Left ventricle myocardium inferior (tissue), 1 donor: ENCODE data around the gene PIGR. TPM values are rescaled to one million over a fixed set of nuclear protein-coding genes. Genes with fewer than 3 reads are reported as not detected.

Experiments used
- DNase-seq: peaks from one replicate; pipeline ENCODE4 v3.0.0-alpha.2; 2020
- H3K27ac ChIP-seq: fragments of 200-600 bp; replicated peaks from 2 replicates; pipeline ENCODE4 v1.8.0; 2021
- H3K27me3 ChIP-seq: fragments of 200-600 bp; 2 replicates; pipeline ENCODE4 v1.8.0; 2021; ENCODE audit warnings: low read depth
- H3K36me3 ChIP-seq: fragments of 200-600 bp; 2 replicates; pipeline ENCODE4 v1.8.0; 2021
- H3K4me1 ChIP-seq: fragments of 200-600 bp; 2 replicates; pipeline ENCODE4 v1.8.0; 2021
- H3K4me3 ChIP-seq: fragments of 200-600 bp; 2 replicates; pipeline ENCODE4 v1.8.0; 2021; ENCODE audit warnings: mild to moderate bottlenecking, moderate library complexity
- H3K9me3 ChIP-seq: fragments of 200-600 bp; replicated peaks from 2 replicates; pipeline ENCODE4 v1.8.0; 2021
- CTCF ChIP-seq: fragments of 200-600 bp; IDR thresholded peaks from 2 replicates; pipeline ENCODE4 v1.8.0; 2021; ENCODE audit warnings: antibody characterized with exemption, mild to moderate bottlenecking, borderline replicate concordance
- intact Hi-C: fragments of 100-400 bp; cut with micrococcal nuclease; formaldehyde crosslinking; loops from one replicate; pipeline ENCODE4 v1.11.0; 2022
- total RNA-seq: library from RNA; stranded (reverse); fragmentation: NEBNext Ultra II Directional; extraction: Animal tissue kit (Norgen Biotek cat#: 25700); gene quantifications from one replicate; pipeline ENCODE4 v1.2.1, GENCODE V29; 2021
- donor health status: DM: no; HTN: yes; CAD: no; lungs with severe emphysema.

Gene PIGR
- total RNA-seq, 1 donor from 2014 or later, result 0.91 TPM

DNA sequence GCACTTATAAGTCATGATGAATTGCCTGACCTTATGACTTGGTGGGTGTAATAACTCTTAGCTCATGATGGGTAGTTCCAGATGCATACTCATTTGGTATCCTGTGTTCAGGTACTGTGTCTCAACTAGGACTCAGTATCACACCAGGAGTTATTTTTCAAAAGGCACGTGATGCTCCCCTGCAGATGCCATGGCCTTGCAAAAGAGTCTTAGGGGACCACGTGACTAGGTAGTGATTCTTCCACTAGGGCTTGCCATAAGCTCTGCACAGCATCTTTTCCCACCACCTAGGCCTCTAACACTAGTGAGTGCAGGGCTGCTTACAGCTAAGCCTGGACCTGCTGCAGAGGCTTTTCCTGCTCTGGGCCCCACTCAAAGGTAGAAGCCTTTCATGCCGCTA lies 27.9 kb upstream of the PIGR start:
- Histone ChIP-seq H3K36me3 (no peaks in the 10 kb centered on the region), H3K4me1 (no peaks in the 10 kb centered on the region), H3K9me3 (no peaks in the 10 kb centered on the region), H3K27me3 (peaks cover 26% of the 10 kb centered on the region), H3K27ac (no peak overlapping the region), H3K4me3 (no peak overlapping the region)
- TF ChIP-seq CTCF, result no peak
- intact Hi-C loops, result no loop called here
- DNase-seq, result no peak

- Histone ChIP-seq H3K27me3 (peaks cover 39% of the 10 kb centered on the region), H3K4me1 (no peaks in the 10 kb centered on the region), H3K27ac (no peak overlapping the region), H3K9me3 (no peaks in the 10 kb centered on the region), H3K36me3 (no peaks in the 10 kb centered on the region), H3K4me3 (no peak overlapping the region)
- no peak for TF ChIP-seq CTCF
- DNase-seq, result no peak
- intact Hi-C loops, result no loop called here
Measured at GRCh38 chr1:206972728-206973127, 26.5 kb upstream of the PIGR start.

GRCh38 chr1:206971029-206971655 lies 24.9 kb upstream of the PIGR start:
- Histone ChIP-seq H3K4me1 (no peaks in the 10 kb centered on the region), H3K9me3 (no peaks in the 10 kb centered on the region), H3K4me3 (no peak overlapping the region), H3K27ac (no peak overlapping the region), H3K27me3 (peaks cover 39% of the 10 kb centered on the region), H3K36me3 (no peaks in the 10 kb centered on the region)
- no peak for DNase-seq
- no peak for TF ChIP-seq CTCF
- intact Hi-C loops, result no loop called here

DNA sequence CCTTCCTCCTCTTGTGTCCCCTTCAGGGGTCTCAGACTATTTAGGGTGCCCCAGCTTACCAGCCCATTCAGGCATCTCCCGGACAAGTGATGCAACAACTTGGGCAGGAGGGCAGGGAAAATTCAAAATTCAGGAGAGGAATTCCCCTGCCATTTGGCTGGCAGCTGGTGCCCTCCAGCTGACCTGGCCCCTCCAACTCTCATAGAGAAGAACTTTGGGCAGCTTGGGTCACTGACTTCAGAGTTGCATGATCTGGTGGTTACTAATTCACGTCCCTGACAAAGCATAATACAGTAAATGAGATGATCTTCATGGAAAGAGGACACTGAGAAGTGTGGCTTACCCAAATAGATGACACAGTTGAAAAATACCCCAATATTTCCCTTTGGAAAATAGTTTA lies 24.2 kb upstream of the PIGR start, which contains the start of gene FCAMR:
Gene FCAMR (minus strand): TSS at position 15 of the 400 bp plus-strand sequence. CDS start 335 bp downstream, outside the sequence.
- DNase-seq, result no peak
- no peak for TF ChIP-seq CTCF
- H3K27ac ChIP-seq, result no peak within 1 kb of the TSS
- H3K9me3 ChIP-seq, result no peaks in the 10 kb centered on the region
- H3K4me1 ChIP-seq, result no peaks in the 10 kb centered on the region
- H3K36me3 ChIP-seq, result no peaks in the 10 kb centered on the region
- intact Hi-C loops, result no loop called here
- peaks cover 39% of the 10 kb centered on the region for H3K27me3 ChIP-seq
- no peak within 1 kb of the TSS for H3K4me3 ChIP-seq

DNA sequence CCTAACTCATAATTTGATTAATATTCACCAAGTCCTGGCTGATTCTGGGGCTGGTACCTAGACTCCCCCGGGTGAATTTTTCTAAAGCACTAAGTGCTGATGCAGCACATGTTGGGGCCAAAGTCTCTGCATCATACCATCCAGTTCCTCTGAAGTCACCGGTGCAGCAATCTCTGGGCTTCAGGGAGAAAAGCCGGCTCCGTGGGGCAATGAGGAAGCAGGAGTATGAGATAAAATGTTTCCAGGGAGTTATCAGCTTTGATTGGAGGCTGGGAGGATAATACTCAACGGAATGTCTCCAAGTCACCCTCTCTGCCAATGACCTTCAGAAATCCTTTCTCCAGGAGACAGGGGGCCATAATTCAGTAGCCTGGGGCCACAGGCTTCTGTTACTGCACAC lies 22.8 kb upstream of the PIGR start:
- no peak for TF ChIP-seq CTCF
- Histone ChIP-seq H3K9me3 (no peaks in the 10 kb centered on the region), H3K4me3 (no peak overlapping the region), H3K36me3 (no peaks in the 10 kb centered on the region), H3K4me1 (no peaks in the 10 kb centered on the region), H3K27me3 (peaks cover 39% of the 10 kb centered on the region), H3K27ac (no peak overlapping the region)
- intact Hi-C loops, result no loop called here
- no peak for DNase-seq
